Activated CD4-positive, alpha-beta T cell treated with anti-CD3 and anti-CD28 coated beads, Interleukin-2, amount 50 U/mL, for 4 hours (primary cell): Measurements from ENCODE around the gene FBXO4.
"Not testable (repeated sequence)": the region's sequence is repeated elsewhere in the genome, so short reads cannot be mapped to it uniquely, and the experiment has no call there.

Source experiments
- DNase-seq, 2 experiments: peaks; one replicate each; pipeline ENCODE4 v3.0.0-alpha.2; 2020

The FBXO4 gene

GRCh38 chr5:41924526-41924871 is 582 bp upstream of the FBXO4 start:
- no peak for DNase-seq

DNA sequence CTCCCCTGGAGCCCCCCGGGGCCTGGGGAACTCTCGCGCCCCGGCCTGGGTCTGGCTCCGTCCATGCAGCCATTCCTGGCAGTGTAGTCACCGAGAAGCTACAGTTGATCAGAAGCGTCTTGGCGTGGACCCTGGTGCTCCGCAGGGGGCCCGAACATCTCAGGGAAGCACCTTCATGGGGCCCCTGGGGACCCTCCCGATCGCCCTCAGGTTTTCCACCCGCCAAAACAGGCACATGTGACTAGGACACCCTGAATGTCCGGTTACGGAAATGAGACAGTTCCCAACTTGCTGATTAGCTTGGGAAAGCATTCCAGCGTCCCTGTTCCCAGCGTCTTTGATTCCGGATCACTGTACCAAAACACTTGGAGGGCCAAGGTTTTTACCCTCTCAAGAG is 472 bp downstream of the FBXO4 start:
- DNase-seq = peak in 1 of 2 experiments; percentile 11

DNA sequence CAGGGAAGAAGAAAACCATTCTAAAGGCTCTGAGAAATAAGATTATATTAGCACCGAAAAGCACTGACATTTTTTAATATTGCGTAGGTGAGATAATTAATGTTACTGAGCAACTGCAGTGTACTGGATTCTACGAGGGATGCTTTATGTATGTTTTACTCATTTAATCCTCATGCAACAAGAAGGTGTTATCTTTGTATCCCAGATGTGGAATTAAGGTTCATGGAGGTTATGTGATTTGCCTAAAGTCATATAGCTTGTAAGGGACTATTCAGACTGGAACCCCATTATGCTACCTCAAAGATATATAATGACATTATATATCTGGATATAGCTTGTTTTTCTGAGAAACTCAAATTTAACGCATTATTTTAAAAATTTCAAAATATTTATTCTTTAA is 2.5 kb downstream of the FBXO4 start:
- DNase-seq = no peak

DNA sequence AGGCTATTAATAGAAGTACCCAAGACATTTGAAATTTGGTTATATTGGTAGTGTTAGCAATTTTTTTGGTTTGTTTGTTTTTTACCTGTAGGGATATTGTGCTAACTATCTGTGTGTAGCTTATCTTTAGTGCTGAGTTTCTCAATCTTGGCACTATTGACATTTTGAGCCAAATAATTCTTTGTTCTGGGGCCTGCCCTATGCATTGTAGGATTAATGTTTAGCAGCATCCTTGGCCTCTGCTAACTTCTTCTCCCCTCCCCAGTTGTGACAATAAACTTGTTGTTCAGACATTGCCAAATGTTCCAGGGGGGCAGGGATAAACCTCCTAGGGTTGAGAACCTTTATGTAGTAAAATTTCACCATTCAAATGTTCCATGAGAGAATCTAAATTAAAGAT is 4.0 kb downstream of the FBXO4 start:
- no peak for DNase-seq

GRCh38 chr5:41932770-41933169 is 7.7 kb downstream of the FBXO4 start:
- DNase-seq = no peak

GRCh38 chr5:41935544-41935943 is 10.5 kb downstream of the FBXO4 start:
- DNase-seq = no peak

- DNase-seq = no peak
Observed at GRCh38 chr5:41940641-41941040, 15.6 kb downstream of the FBXO4 start.

DNA sequence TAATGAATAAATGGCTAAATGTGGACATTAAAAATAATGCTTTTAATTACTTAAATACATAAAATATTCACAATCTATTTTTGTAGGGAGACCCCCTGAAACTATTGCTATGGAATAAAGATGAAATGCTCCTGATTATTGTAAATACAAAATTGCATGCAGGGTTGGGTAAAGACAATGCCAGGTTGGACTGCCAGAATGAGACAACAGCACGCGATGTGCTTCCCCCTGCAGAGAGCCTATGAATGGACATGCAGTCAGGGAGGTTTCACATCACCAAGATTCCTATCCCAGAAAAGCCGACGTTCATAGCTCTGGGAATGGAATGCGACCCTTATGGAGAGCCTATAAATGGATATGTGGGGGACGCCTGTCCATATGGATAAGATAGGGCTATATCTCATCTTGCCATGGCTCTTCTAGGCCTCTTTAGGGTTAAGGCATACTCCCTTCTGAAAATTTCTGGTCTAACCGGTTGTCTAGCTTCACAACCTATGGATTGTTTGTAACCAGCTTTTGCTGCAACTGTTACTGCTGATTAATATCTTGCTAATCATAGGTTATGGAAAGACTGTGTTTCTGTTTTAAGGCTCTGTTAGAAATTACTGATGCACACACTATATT is 20.4 kb downstream of the FBXO4 start:
- DNase-seq = not testable (repeated sequence)

- no peak for DNase-seq
Observed at GRCh38 chr5:41951224-41951623, 26.1 kb downstream of the FBXO4 start.

GRCh38 chr5:41954286-41954685 is 29.2 kb downstream of the FBXO4 start:
- no peak for DNase-seq

- DNase-seq = no peak
Observed at GRCh38 chr5:41955432-41956024, 30.4 kb downstream of the FBXO4 start.

- no peak for DNase-seq
Observed at GRCh38 chr5:41956943-41957342, 31.9 kb downstream of the FBXO4 start.

DNA sequence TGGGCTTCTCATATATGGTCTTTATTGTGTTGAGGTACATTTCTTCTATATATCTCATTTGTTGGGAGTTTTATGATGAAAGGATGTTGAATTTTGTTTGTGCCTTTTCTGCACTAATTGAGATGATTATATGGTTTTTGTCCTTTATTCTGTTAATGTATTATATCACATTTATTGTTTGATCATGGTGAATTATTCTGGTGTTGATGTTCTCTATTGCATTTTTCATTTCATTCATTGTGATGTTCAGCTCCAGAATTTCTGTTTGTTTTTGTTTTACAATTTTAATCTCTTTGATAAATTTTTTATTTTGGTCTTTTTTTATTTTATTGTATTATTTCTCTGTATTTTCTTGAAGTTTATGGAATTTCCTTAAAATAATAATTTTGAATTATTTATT is 35.4 kb downstream of the FBXO4 start:
- DNase-seq = no peak

GRCh38 chr5:41961736-41962135 is 36.7 kb downstream of the FBXO4 start:
- no peak for DNase-seq

DNA sequence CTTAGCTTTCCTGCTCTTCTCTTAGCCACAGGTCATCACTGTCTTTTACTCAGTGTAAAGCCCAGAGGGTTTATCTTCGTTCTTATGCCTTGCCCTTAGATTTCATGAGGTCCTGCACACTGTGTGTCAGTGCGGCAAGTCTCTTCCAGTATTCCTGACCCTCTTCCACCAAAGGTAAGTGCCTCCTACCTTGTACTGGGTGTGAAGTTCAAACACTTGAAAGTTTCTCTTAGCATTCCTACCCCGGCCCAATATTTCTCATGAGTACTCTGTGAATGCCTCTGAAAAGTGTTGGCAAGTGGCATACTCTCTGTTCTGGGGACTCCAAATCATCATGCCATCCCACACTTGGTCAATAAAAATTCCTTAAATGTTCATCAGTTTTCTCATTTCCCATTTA is 37.4 kb downstream of the FBXO4 start:
- no peak for DNase-seq

DNA sequence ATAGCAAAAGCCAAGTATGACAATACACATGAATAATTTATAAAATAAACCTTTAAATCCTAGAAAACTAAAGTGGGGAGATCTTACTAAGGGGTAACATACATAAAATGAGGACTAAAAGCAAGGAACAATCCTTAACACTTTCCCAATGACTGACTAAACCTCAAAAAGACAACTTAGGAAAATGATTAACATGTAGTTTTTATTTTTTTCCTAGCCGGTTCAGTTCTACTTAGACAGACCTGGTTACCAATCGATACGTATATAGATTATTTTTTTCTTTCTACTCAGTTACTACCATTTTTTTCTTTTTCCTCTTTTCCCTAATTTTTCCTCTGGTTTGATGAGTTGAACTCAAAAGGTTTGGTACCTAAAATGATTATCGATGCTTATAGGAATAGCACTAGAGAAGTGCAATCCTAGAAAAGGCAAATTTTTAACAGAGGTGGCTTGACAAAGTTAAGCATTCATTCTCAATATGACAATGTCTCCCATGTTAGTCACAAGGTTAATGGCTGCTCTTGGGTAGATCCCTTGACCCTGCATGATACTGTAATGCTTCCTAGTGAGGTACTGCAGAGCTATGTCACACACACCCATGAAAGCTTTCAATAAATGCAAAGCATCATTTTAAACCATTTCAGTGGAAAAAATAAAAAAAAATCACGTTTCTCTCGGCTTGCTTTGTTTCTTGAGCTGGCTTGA is 41.5 kb downstream of the FBXO4 start:
- DNase-seq = no peak

GRCh38 chr5:41967401-41967800 is 42.3 kb downstream of the FBXO4 start:
- DNase-seq = no peak

- no peak for DNase-seq
Observed at GRCh38 chr5:41968153-41968723, 43.2 kb downstream of the FBXO4 start.

DNA sequence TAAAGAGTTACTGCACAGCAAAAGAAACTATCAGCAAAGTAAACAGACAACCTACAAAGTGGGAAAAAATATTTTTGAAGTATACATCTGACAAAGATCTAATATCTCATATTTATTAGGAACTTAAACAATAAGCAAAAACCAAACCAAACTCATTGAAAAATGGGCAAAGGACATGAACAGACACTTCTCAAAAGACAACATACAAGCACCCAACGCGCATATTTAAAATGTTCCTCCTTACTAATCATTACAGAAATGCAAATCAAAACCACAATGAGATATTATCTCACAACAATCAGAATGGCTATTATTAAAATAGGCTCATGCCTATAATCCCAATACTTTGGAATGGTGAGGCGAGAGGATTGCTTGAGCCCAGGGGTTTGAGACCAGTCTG is 48.0 kb downstream of the FBXO4 start:
- no peak for DNase-seq

- DNase-seq = no peak
Observed at GRCh38 chr5:41973887-41974286, 48.8 kb downstream of the FBXO4 start.

- DNase-seq = no peak
Observed at GRCh38 chr5:41978676-41979075, 53.6 kb downstream of the FBXO4 start.

GRCh38 chr5:41980396-41980795 is 55.3 kb downstream of the FBXO4 start:
- no peak for DNase-seq

GRCh38 chr5:41980870-41981269 is 55.8 kb downstream of the FBXO4 start:
- no peak for DNase-seq

DNA sequence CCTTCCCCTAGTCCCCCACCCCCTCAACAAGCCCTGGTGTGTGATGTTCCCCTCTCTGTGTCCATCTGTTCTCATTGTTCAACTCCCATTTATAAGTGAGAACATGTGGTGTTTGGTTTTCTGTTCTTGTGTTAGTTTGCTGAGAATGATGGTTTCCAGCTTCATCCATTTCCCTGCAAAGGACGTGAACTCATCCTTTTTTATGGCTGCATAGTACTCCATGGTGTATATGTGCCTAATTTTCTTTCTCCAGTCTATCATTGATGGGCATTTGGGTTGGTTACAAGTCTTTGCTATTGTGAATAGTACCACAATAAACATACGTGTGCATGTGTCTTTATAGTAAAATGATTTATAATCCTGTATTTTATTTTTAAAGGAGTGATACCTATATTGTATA is 57.8 kb downstream of the FBXO4 start:
- not testable (repeated sequence) for DNase-seq
